ENCODE results near the gene TCAP.
A peak's percentile ranks its signal among the peaks of the same experiment; 100 is the strongest.

The TCAP gene

GRCh38 chr17:39664581-39665561 is at the start of gene TCAP:
TSS of gene TCAP (plus strand) at chr17:39665349. CDS start at chr17:39665360, 11 bp downstream.
- no peak for DNase-seq

- DNase-seq = no peak
These were observed 49.7 kb upstream of the TCAP start for GRCh38 chr17:39615434-39615833.

GRCh38 chr17:39617100-39617445 is 48.1 kb upstream of the TCAP start:
- no peak for DNase-seq

- peak; percentile 77 for DNase-seq
These were observed 47.5 kb upstream of the TCAP start for GRCh38 chr17:39617446-39618245.

- peak; percentile 45 for DNase-seq
These were observed 46.8 kb upstream of the TCAP start for GRCh38 chr17:39618246-39618913.

- DNase-seq = no peak
These were observed 46.0 kb upstream of the TCAP start for GRCh38 chr17:39618956-39619785.

GRCh38 chr17:39619786-39620101 is 45.4 kb upstream of the TCAP start:
- DNase-seq = no peak

- peak; percentile 70 for DNase-seq
These were observed 43.4 kb upstream of the TCAP start for GRCh38 chr17:39621523-39622379.

GRCh38 chr17:39622380-39623006 is 42.7 kb upstream of the TCAP start:
- DNase-seq = no peak

- peak; percentile 64 for DNase-seq
These were observed 41.7 kb upstream of the TCAP start for GRCh38 chr17:39623356-39623950.

GRCh38 chr17:39624313-39624712 is 40.8 kb upstream of the TCAP start:
- no peak for DNase-seq

GRCh38 chr17:39625198-39625785 is 39.9 kb upstream of the TCAP start:
- DNase-seq = no peak

GRCh38 chr17:39626171-39627046 is 38.7 kb upstream of the TCAP start, which contains the start of gene PPP1R1B:
TSS of gene PPP1R1B (plus strand) at chr17:39626952. CDS start at chr17:39627393, 441 bp downstream.
- no peak for DNase-seq

GRCh38 chr17:39627047-39627711 is 38.0 kb upstream of the TCAP start:
- DNase-seq = no peak

GRCh38 chr17:39627712-39628516 is 37.2 kb upstream of the TCAP start:
- no peak for DNase-seq

GRCh38 chr17:39628655-39629493 is 36.3 kb upstream of the TCAP start:
- DNase-seq = no peak

GRCh38 chr17:39629494-39629880 is 35.7 kb upstream of the TCAP start:
- DNase-seq = no peak

All from NCI-H1105 treated with DMSO at 0.1 percent for 48 hours (cell line).